Spleen (tissue), 11 donors: ENCODE data around the gene SLC16A5. TPM values are rescaled to one million over a fixed set of nuclear protein-coding genes. Genes with fewer than 3 reads are reported as not detected.

ENCODE experiments used
- DNase-seq: peaks from one replicate; pipeline ENCODE4 v3.0.0-alpha.2; 2020
- H3K27ac ChIP-seq, 8 donors: fragments of 200-600 bp; sonication (generic) in 7 of 8; 1 replicate in 4 of 8; 2 replicates in 4 of 8; pipeline versions ENCODE4 v1.5.0 to v1.8.0; 2016 to 2021; ENCODE audit warnings: inconsistent platforms in 4 of 8, mild to moderate bottlenecking in 4 of 8, moderate library complexity in 1 of 8
- H3K27me3 ChIP-seq, 7 donors: fragments of 200-600 bp; sonication (generic) in 6 of 7; replicated peaks in 1 of 7; 1 replicate in 4 of 7; 2 replicates in 3 of 7; pipeline versions ENCODE4 v1.5.0 to v1.8.0; 2016 to 2021; ENCODE audit warnings: inconsistent platforms in 3 of 7, mild to moderate bottlenecking in 1 of 7
- H3K36me3 ChIP-seq, 6 donors: fragments of 200-600 bp; sonication (generic) in 5 of 6; 1 replicate in 4 of 6; 2 replicates in 2 of 6; pipeline versions ENCODE4 v1.5.0 to v1.8.0; 2016 to 2021; ENCODE audit warnings: inconsistent platforms in 2 of 6
- H3K4me1 ChIP-seq, 6 donors: fragments of 200-600 bp; sonication (generic) in 5 of 6; 1 replicate in 3 of 6; 2 replicates in 3 of 6; pipeline versions ENCODE4 v1.5.0 to v1.8.0; 2016 to 2021; ENCODE audit warnings: inconsistent platforms in 3 of 6
- H3K4me3 ChIP-seq, 8 donors: fragments of 200-600 bp; sonication (generic) in 7 of 8; 1 replicate in 4 of 8; 2 replicates in 4 of 8; pipeline versions ENCODE4 v1.5.0 to v1.8.0; 2016 to 2021; ENCODE audit warnings: inconsistent platforms in 4 of 8, mild to moderate bottlenecking in 4 of 8, moderate library complexity in 2 of 8
- H3K9me3 ChIP-seq, 8 donors: fragments of 200-600 bp; sonication (generic) in 7 of 8; 1 replicate in 4 of 8; 2 replicates in 4 of 8; pipeline versions ENCODE4 v1.5.0 to v1.8.0; 2016 to 2021; ENCODE audit warnings: inconsistent platforms in 4 of 8
- CTCF ChIP-seq, 11 experiments: fragments of 200-600 bp in 7 of 11; fragments of 450-650 bp in 4 of 11; sonication (generic) in 4 of 11; IDR thresholded peaks in 8 of 11; conservative IDR thresholded peaks in 3 of 11; 1 replicate in 7 of 11; 2 replicates in 4 of 11; pipeline versions ENCODE4 v1.4.0 to v1.8.0; 2016 to 2021; ENCODE audit warnings: antibody characterized with exemption in 11 of 11, inconsistent platforms in 4 of 11, mild to moderate bottlenecking in 1 of 11
- POLR2A ChIP-seq, 3 donors: fragments of 450-650 bp; IDR thresholded peaks; one replicate each; pipeline ENCODE4 v1.5.1; 2017; ENCODE audit warnings: antibody characterized with exemption in 3 of 3, mild to moderate bottlenecking in 1 of 3
- POLR2AphosphoS5 ChIP-seq, 3 donors: sonication (generic); formaldehyde crosslinking; IDR thresholded peaks; one replicate each; pipeline ENCODE4 v1.5.1; 2017; ENCODE audit warnings: antibody characterized with exemption in 3 of 3
- WGBS, 5 donors: extraction: QIAGEN DNeasy Blood & Tissue Kit in 3 of 5; methylation state at CpG; one replicate each; pipeline versions ENCODE4 v1.1.5 to v1.1.7; 2013 to 2018; 5-methylcytosine and 5-hydroxymethylcytosine counted together
- intact Hi-C: fragments of 100-400 bp; cut with DNase I; formaldehyde crosslinking; loops from one replicate; pipeline ENCODE4 v1.15.0; 2023; ENCODE audit warnings: low total_unique reads
- polyA plus RNA-seq, 3 donors: library from polyadenylated mRNA; stranded (reverse); fragments of 200-250 nt; gene quantifications; one replicate each; pipeline ENCODE4 v1.2.1, GENCODE V29; 2013
- total RNA-seq, 7 donors: library from RNA; depleted of rRNA in 3 of 7; stranded (reverse); fragments of >200 nt in 3 of 7; fragmentation: NEBNext Ultra II Directional in 4 of 7; extraction: Animal tissue kit (Norgen Biotek cat#: 25700) in 4 of 7; gene quantifications; one replicate each; pipeline versions ENCODE4 v1.1.0 to v1.2.1, GENCODE V29; 2016 to 2021
- donor health status: healthy with polysubstance abuse.
- donor health status: DM: no; HTN: no; CAD: no; lungs with moderate emphysema.
- donor health status: DM: no; HTN: no; CAD: no.
- donor health status: Bipolar disorder and iron deficiency.
- donor health status: healthy.
- donor health status: DM: no; HTN: no; CAD: no.
- donor health status: DM: yes; HTN: yes; CAD: no.

Gene SLC16A5
- total and polyA plus RNA-seq, 10 donors, result 3.1 to 31.0 (median 12.2) TPM

DNA sequence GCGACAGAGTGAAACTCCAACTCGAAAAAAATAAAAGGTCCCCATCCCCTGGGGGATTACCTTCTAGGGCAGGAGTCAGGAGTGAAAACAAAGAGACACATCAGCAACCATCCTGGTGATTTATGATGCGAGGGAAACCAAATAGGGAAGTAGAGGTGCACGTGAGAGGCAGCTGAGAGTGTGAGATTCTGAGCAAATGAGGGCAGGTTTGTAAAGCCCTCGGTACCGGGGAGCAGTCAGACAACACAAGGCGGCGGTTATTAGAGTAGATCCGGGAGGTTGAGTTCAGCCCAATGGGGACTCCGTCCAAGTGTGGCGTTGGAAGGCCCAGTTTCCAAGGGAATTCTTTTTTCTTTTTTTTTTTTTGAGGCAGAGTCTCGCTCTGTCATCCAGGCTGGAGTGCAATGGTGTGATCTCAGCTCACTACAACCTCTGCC lies 14.6 kb downstream of the SLC16A5 start:
- TF ChIP-seq POLR2A (IDR thresholded peaks at IDR 0.05) (no peak), POLR2AphosphoS5 (IDR thresholded peaks at IDR 0.05) (peak in 1 of 3 donors; percentile 27)
- intact Hi-C loops, result no loop called here

DNA sequence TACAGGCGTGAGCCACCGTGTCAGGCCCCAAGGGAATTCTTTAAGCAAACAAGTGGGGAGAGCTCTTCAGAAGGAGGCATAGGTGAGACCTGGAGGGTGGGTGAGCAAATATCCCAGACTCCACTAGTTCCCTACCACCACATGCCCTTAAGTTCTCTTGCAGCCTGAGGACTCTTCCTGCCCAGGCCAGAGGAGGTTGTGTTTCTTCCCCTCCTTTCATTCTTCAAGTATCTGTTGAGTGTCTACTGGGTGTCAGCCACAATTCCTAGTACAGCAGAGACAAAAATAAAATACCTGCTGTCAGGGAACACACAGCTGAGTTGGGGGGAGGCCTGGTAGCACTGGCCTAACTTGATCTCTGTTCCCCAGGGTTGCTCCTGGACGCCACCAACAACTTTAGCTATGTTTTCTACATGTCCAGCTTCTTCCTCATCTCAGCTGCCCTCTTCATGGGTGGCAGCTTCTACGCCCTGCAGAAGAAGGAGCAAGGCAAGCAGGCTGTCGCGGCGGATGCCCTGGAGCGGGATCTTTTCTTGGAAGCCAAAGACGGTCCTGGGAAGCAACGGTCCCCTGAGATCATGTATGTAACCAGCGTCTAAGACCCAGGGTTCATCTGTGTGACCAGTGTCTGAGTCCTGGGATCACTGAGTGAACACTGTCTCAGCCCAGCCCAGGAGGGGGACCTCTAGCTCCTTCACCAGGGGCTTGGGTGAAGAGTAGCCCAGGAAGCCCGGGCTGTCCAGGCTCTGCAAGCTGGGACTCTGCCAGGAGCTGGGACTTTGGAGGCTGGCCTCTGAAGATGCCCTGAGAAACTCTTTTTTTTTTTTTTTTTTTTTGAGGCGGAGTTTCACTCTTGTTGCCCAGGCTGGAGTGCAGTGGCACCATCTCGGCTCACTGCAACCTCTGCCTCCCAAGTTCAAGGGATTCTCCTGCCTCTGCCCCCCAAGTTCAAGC lies 16.1 kb downstream of the SLC16A5 start:
- no peaks in the 10 kb centered on the region for H3K27me3 ChIP-seq
- intact Hi-C loops, result no loop called here
- DNase-seq, result no peak
- 89 to 97% (median 93%) methylated on average over 13 to 14 of the region's 14 CpGs for WGBS, 5 donors
- H3K4me3 ChIP-seq, result no peak overlapping the region
- peaks cover 3 to 28% (median 9%) of the 10 kb centered on the region in 6 donors for H3K4me1 ChIP-seq
- peaks cover 0 to 47% (median 10%) of the 10 kb centered on the region in 6 donors for H3K36me3 ChIP-seq
- TF ChIP-seq POLR2A (IDR thresholded peaks at IDR 0.05) (no peak), POLR2AphosphoS5 (IDR thresholded peaks at IDR 0.05) (no peak), CTCF (IDR thresholded peaks at IDR 0.05 in 8 of 11, conservative IDR thresholded peaks at IDR 0.05 in 3 of 11) (no peak)
- no peak overlapping the region for H3K27ac ChIP-seq
- H3K9me3 ChIP-seq, result no peaks in the 10 kb centered on the region

More for the DNA sequence above, 14.6 kb downstream of the SLC16A5 start:
- Histone ChIP-seq H3K9me3 (no peaks in the 10 kb centered on the region), H3K4me1 (peaks cover 0 to 24% (median 6%) of the 10 kb centered on the region in 6 donors), H3K27me3 (no peaks in the 10 kb centered on the region), H3K27ac (peak overlapping the region in 1 of 8 donors; percentile 18), H3K36me3 (peaks cover 0 to 62% (median 12%) of the 10 kb centered on the region in 6 donors), H3K4me3 (no peak overlapping the region)
- WGBS, 5 donors, result 36 to 55% (median 43%) methylated on average over 12 of the region's 12 CpGs
- DNase-seq, result no peak

DNA sequence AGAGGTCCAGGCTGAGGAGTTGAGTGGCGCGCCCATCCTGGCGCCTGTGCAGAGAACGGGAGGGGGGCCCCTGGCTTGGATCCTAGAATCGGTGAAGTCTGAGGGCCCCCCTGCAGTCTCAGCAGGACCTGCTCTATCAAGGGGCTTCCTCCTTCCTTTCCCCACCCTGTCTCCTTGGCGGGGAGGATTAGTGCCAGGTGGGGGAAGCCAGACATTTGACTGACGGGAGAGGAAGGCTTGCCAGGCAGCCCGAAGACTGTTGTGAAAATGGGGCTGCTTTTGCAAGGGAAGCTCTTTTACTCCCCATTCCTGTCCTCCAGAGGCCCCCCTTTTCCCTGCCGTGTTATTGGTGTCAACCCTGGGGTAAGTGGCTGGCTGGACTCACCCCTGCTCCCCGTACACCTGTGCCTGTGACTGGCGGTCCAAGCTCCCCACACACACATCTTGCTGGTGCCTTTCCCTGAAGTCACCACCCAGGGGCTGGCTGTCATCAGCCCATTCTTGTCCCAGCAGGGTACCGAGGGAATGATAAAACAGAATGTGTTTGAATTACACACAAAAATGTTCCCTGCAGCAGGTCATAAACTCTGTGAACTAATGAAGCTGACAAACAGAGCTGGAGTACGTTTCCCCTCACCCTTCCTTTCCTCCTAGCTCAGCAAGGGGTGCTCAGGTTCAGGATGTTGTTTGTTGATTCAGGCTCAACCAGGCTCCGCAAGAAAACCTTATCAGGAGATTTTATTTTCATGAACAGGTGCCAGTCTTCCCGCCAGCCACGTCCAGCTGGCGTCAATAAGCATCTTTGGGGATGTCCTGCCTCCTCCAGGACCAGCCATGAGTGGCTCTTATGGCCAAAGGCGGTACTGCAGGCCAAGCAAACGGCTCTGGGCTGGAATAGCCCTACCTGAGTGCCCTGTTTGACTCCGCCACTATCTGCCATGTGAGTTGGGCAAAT lies 17.6 kb downstream of the SLC16A5 start:
- Histone ChIP-seq H3K27ac (no peak overlapping the region), H3K36me3 (peaks cover 0 to 32% (median 3%) of the 10 kb centered on the region in 6 donors), H3K27me3 (no peaks in the 10 kb centered on the region), H3K4me3 (no peak overlapping the region), H3K9me3 (no peaks in the 10 kb centered on the region), H3K4me1 (peaks cover 9 to 41% (median 18%) of the 10 kb centered on the region in 6 donors)
- intact Hi-C loops, result no loop called here
- no peak for DNase-seq
- 67 to 83% (median 71%) methylated on average over 18 to 20 of the region's 20 CpGs for WGBS, 5 donors
- TF ChIP-seq POLR2AphosphoS5 (IDR thresholded peaks at IDR 0.05), result no peak
- TF ChIP-seq POLR2A (IDR thresholded peaks at IDR 0.05), result no peak
- TF ChIP-seq CTCF (IDR thresholded peaks at IDR 0.05 in 8 of 11, conservative IDR thresholded peaks at IDR 0.05 in 3 of 11), result peak in 10 of 11 experiments; percentile 41 to 83 (median 72)

DNA sequence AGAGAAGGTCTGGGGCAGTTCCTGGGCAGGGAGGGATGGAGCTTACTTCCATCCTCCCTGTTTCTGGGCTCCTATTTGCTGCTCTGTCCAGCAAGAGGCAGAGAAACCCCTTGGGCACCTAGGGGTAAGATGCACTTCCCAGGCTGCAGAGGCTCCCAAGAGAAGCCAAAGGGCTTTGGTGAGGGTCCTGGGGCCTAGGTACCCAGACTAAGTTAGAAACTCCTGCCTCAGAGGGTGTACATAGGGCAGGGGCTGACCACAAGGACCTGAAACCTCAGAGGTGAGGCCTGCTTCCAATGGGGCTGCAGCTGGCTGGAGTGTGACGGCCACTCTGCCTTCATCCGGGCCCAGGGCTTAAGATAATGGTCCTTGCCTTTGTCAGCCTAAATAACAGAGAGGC lies 20.4 kb downstream of the SLC16A5 start:
- intact Hi-C loops, result no loop called here
- Histone ChIP-seq H3K27ac (no peak overlapping the region), H3K27me3 (no peaks in the 10 kb centered on the region), H3K4me1 (peaks cover 17 to 54% (median 31%) of the 10 kb centered on the region in 6 donors), H3K9me3 (no peaks in the 10 kb centered on the region), H3K36me3 (peaks cover 0 to 28% (median 0%) of the 10 kb centered on the region in 6 donors), H3K4me3 (no peak overlapping the region)
- WGBS, 5 donors, result 80 to 100% (median 83%) methylated on average over 2 of the region's 2 CpGs
- TF ChIP-seq POLR2AphosphoS5 (IDR thresholded peaks at IDR 0.05) (no peak), POLR2A (IDR thresholded peaks at IDR 0.05) (no peak), CTCF (IDR thresholded peaks at IDR 0.05 in 8 of 11, conservative IDR thresholded peaks at IDR 0.05 in 3 of 11) (no peak)
- DNase-seq, result no peak
